Endodermal cell (in vitro differentiated cells): ENCODE measurements around the gene ZBTB42. TPM values are rescaled to one million over a fixed set of nuclear protein-coding genes. Genes with fewer than 3 reads are reported as not detected.
"Not testable (repeated sequence)": the region's sequence is repeated elsewhere in the genome, so short reads cannot be mapped to it uniquely, and the experiment has no call there.

Experiments
- DNase-seq: peaks from one replicate; pipeline ENCODE4 v3.0.0-alpha.2; 2017
- H3K27ac ChIP-seq: 2 replicates; pipeline ENCODE4 v1.5.1; 2013; ENCODE audit warnings: mild to moderate bottlenecking, low read depth, low read length, moderate library complexity
- H3K27me3 ChIP-seq: 2 replicates; pipeline ENCODE4 v1.6.1; 2013; ENCODE audit warnings: mild to moderate bottlenecking, low read length, moderate library complexity; ENCODE audit not compliant: insufficient read depth, control insufficient read depth, poor library complexity, severe bottlenecking
- H3K36me3 ChIP-seq: 2 replicates; pipeline ENCODE4 v1.7.0; 2013; ENCODE audit warnings: mild to moderate bottlenecking, low read length, moderate library complexity; ENCODE audit not compliant: control insufficient read depth, insufficient read depth
- H3K4me1 ChIP-seq: one replicate; pipeline ENCODE4 v1.7.0; 2013; ENCODE audit warnings: low read length; ENCODE audit not compliant: control insufficient read depth, insufficient read depth
- H3K4me3 ChIP-seq: 2 replicates; pipeline ENCODE4 v1.5.1; 2013; ENCODE audit warnings: mild to moderate bottlenecking, low read length, moderate library complexity
- H3K9ac ChIP-seq: 2 replicates; pipeline ENCODE4 v1.6.1; 2013; ENCODE audit warnings: mild to moderate bottlenecking, low read length, moderate library complexity; ENCODE audit not compliant: poor library complexity, severe bottlenecking; ENCODE audit errors: extremely low read depth
- H3K9me3 ChIP-seq: 2 replicates; pipeline ENCODE4 v1.6.1; 2013; ENCODE audit warnings: mild to moderate bottlenecking, low read length, moderate library complexity; ENCODE audit not compliant: control insufficient read depth
- H3K27ac Mint-ChIP-seq: 2 replicates; pipeline ENCODE4 v1.8.0; 2020; ENCODE audit warnings: mixed read lengths
- H3K27me3 Mint-ChIP-seq: 2 replicates; pipeline ENCODE4 v1.8.0; 2021; ENCODE audit warnings: mild to moderate bottlenecking, mixed read lengths; ENCODE audit not compliant: insufficient read depth
- H3K36me3 Mint-ChIP-seq: 2 replicates; pipeline ENCODE4 v1.8.0; 2020; ENCODE audit warnings: low read depth, mixed read lengths
- H3K4me1 Mint-ChIP-seq: 2 replicates; pipeline ENCODE4 v1.8.0; 2020; ENCODE audit warnings: mixed read lengths
- H3K4me3 Mint-ChIP-seq: 2 replicates; pipeline ENCODE4 v1.8.0; 2020; ENCODE audit warnings: mild to moderate bottlenecking, moderate library complexity, mixed read lengths
- H3K9me3 Mint-ChIP-seq: 2 replicates; pipeline ENCODE4 v1.8.0; 2020; ENCODE audit warnings: mild to moderate bottlenecking, mixed read lengths
- WGBS, 2 experiments: methylation state at CpG; one replicate each; pipeline versions ENCODE4 v1.1.5 to v1.1.7; 2013; ENCODE audit warnings: missing lambda C conversion rate in 2 of 2, mixed read lengths in 1 of 2; ENCODE audit not compliant: insufficient coverage in 1 of 2, insufficient read length in 1 of 2; 5-methylcytosine and 5-hydroxymethylcytosine counted together
- total RNA-seq, 2 donors: library from RNA; stranded (reverse); fragmentation: NEBNext Ultra II Directional in 1 of 2; extraction: Animal tissue kit (Norgen Biotek cat#: 25700) in 1 of 2; gene quantifications; 2 replicates in 1 of 2; 3 replicates in 1 of 2; pipeline ENCODE4 v1.2.1, GENCODE V29; 2021
- TF ChIP-seq, protein P1 (sequence below): fragments of 200-600 bp; sonication (generic); conservative IDR thresholded peaks from 2 replicates; pipeline ENCODE4 v1.5.0; 2021; ENCODE audit warnings: antibody characterized with exemption, mild to moderate bottlenecking

ZBTB42 gene
- total RNA-seq, 2 donors from 2014 or later: 7.7 to 8.4 TPM

DNA sequence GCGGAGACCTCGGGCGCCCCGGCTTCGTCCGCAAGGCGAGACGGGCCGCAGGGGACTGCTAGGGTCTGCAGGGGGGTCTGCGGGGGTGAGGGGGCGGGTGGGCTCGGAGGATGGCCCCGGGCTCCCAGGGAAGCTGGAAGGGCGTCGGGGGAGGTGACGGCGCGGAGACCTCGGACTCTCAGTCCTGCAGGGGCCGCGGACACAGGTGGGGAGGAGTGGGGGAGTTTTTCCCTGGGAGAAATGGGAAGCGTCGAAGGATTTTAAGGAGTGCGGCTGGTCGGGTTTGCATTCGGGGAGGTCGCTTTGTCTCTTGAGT lies 25.9 kb downstream of the ZBTB42 start:
- Histone ChIP-seq H3K4me1 (no peaks in the 10 kb centered on the region), H3K9me3 (no peaks in the 10 kb centered on the region), H3K9ac (peak overlapping the region; percentile 30), H3K27me3 (peaks cover 17% of the 10 kb centered on the region), H3K4me3 (peak overlapping the region; percentile 77), H3K27ac (no peak overlapping the region), H3K36me3 (no peaks in the 10 kb centered on the region)
- peaks cover 4% of the 10 kb centered on the region for H3K4me1 Mint-ChIP-seq
- 4 to 6% methylated on average over 9 to 27 of the region's 27 CpGs for WGBS, 2 experiments
- peaks cover 29% of the 10 kb centered on the region for H3K27me3 Mint-ChIP-seq
- H3K36me3 Mint-ChIP-seq: no peaks in the 10 kb centered on the region
- TF ChIP-seq, protein P1, sequence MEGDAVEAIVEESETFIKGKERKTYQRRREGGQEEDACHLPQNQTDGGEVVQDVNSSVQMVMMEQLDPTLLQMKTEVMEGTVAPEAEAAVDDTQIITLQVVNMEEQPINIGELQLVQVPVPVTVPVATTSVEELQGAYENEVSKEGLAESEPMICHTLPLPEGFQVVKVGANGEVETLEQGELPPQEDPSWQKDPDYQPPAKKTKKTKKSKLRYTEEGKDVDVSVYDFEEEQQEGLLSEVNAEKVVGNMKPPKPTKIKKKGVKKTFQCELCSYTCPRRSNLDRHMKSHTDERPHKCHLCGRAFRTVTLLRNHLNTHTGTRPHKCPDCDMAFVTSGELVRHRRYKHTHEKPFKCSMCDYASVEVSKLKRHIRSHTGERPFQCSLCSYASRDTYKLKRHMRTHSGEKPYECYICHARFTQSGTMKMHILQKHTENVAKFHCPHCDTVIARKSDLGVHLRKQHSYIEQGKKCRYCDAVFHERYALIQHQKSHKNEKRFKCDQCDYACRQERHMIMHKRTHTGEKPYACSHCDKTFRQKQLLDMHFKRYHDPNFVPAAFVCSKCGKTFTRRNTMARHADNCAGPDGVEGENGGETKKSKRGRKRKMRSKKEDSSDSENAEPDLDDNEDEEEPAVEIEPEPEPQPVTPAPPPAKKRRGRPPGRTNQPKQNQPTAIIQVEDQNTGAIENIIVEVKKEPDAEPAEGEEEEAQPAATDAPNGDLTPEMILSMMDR: no peak
- peak overlapping the region; percentile 70 for H3K4me3 Mint-ChIP-seq
- H3K9me3 Mint-ChIP-seq: peaks cover 9% of the 10 kb centered on the region
- H3K27ac Mint-ChIP-seq: peak overlapping the region; percentile 90
- DNase-seq: no peak

DNA sequence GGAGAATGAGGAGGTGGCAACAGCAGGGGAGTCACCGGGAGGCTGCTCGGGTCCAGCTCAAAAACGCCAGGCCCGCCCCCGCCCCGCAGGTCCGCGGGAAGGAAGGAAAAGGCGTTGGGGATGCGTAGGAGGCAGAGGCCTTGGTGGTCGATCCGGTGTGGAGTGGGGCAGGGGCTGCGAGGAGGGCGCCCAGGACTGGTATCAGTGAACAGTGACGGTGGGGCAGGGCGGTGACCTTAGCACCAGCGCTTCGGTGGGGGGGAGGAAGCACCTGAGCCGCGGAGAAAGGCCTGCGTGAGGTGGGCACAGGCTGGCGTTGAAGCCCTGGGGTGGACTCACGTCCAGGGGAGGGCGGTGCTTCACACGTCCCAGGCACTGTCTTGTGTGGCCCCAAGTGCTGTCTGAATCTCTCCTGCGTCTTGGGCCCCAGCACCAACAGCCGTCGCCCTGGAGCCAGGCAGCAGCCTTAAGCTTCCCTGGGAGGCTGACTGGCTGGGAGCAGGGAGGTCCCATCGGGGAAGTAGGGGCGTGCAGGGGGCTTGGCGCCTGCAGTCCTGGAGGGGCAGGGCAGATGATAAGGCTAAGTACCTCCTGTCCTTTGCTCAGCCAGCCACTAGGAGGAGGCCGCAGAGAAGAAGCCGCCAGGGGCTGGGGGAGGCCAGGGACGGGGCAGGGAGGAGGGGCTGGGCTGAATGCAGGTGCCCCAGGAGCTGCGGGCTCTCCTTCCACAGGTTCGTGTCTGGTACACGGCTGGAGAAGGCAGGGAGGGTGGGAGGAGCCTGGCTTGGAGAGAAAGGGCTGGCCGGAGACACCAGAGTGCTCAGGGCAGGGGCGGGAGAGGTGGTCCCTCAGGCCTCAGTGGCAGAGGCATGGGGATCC lies 26.5 kb downstream of the ZBTB42 start:
- TF ChIP-seq, protein P1: peak; percentile 81
- Histone ChIP-seq H3K9ac (peak overlapping the region; percentile 30), H3K4me1 (no peaks in the 10 kb centered on the region), H3K36me3 (no peaks in the 10 kb centered on the region), H3K9me3 (no peaks in the 10 kb centered on the region), H3K27me3 (peaks cover 17% of the 10 kb centered on the region), H3K4me3 (peak overlapping the region; percentile 77), H3K27ac (no peak overlapping the region)
- DNase-seq: peak; percentile 97
- Mint-ChIP-seq H3K4me3 (peak overlapping the region; percentile 70), H3K27ac (peak overlapping the region; percentile 90), H3K27me3 (peaks cover 29% of the 10 kb centered on the region), H3K4me1 (peaks cover 4% of the 10 kb centered on the region), H3K9me3 (peaks cover 9% of the 10 kb centered on the region), H3K36me3 (no peaks in the 10 kb centered on the region)
- WGBS, 2 experiments: 4 to 8% methylated on average over 19 to 39 of the region's 39 CpGs

DNA sequence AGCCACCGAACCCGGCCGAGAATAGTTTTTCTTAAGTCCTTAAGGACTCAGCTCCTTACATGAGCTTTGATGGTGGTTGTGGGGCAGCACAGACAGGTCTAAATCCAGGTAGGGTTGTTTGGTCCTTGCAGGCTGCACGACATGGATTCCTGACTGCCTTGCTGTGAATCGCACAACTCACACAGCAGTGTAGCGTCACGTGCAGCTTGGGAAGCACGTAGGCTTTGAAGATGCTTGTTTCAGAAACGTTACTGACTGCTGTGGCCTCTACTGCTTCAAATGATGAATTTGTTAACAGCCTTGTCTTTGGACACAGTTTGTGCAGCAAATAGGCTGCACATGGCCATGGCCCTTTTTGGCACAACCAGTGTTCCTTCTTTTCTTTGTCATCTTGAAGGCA lies 29.9 kb downstream of the ZBTB42 start:
- no peak overlapping the region for H3K27ac Mint-ChIP-seq
- Histone ChIP-seq H3K4me1 (no peaks in the 10 kb centered on the region), H3K36me3 (no peaks in the 10 kb centered on the region), H3K9ac (no peak overlapping the region), H3K27ac (no peak overlapping the region), H3K4me3 (no peak overlapping the region), H3K27me3 (peaks cover under 1% of the 10 kb centered on the region), H3K9me3 (no peaks in the 10 kb centered on the region)
- TF ChIP-seq, protein P1: no peak
- H3K36me3 Mint-ChIP-seq: no peaks in the 10 kb centered on the region
- WGBS, 2 experiments: 71 to 87% methylated on average over 6 to 9 of the region's 9 CpGs
- H3K4me1 Mint-ChIP-seq: peaks cover 4% of the 10 kb centered on the region
- H3K9me3 Mint-ChIP-seq: peaks cover 2% of the 10 kb centered on the region
- DNase-seq: peak; percentile 33
- H3K27me3 Mint-ChIP-seq: peaks cover 5% of the 10 kb centered on the region
- no peak overlapping the region for H3K4me3 Mint-ChIP-seq

DNA sequence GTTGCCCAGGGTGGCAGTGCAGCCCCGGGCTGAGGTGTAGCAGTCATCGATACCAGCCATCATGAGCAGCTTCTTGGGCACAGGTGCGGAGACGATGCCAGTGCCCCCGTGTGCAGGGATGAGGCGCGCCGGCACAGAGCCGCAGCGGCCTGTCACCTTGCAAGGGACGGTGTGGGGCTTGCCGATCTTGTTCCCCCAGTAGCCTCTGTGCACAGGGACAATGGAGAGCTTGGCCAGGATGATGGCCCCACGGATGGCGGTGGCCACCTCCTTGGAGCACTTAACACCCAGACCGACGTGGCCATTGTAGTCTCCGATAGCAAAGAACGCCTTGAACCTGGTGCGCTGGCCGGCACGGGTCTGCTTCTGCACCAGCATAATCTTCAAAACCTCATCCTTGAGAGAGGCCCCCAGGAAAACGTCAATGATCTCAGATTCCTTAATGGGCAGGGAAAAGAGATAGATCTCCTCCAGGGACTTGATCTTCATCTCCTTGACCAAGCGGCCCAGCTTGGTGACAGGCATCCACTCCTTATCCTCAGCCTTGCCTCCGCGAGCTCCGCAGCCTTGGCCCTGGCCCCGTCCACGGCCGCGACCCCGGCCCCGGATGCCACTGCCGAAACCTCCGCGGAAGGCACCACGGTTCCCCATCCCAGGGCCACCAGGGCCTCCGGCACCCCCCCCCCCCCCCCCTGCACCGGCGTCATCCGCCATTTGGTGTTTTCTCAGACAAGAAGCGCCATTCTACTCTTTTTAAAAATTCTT lies 35.5 kb downstream of the ZBTB42 start:
- not testable (repeated sequence) for DNase-seq, H3K36me3 Mint-ChIP-seq, H3K36me3 ChIP-seq, H3K27ac ChIP-seq, H3K4me1 Mint-ChIP-seq, H3K27me3 ChIP-seq, H3K9me3 Mint-ChIP-seq, H3K4me1 ChIP-seq, H3K9me3 ChIP-seq, H3K9ac ChIP-seq, H3K27ac Mint-ChIP-seq, H3K4me3 Mint-ChIP-seq, H3K4me3 ChIP-seq
- H3K27me3 Mint-ChIP-seq: peaks cover 20% of the 10 kb centered on the region
- 95 to 100% methylated on average over 10 to 24 of the region's 41 CpGs for WGBS, 2 experiments
